Fibroblast of skin of left biceps (primary cell): ENCODE data around the gene AGMO.
"Not testable (repeated sequence)": the region's sequence is repeated elsewhere in the genome, so short reads cannot be mapped to it uniquely, and the experiment has no call there.

ENCODE experiments used
- DNase-seq, 2 experiments: peaks; one replicate each; pipeline ENCODE4 v3.0.0-alpha.2; 2013; ENCODE audit warnings: low read depth in 2 of 2

Gene AGMO

DNA sequence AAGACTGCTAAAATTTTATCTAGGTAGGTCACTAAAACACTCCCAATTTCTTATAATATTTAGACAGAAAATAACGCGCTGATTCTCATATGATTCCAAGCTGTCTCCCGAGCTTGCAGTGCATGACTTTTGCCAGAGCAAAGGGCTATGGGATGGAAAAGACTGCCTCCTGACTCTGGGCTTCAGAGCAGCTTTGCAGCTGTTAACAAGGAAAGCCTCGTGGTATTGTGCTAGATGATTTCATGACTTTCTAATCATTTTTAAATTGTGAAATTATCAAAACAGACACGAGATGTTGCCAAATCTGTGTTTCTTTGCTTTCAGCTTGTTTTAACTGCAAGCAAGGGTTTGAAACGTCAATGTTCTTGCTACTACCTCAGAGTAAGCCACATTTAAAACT lies 238.3 kb downstream of the AGMO start:
- DNase-seq, result no peak

DNA sequence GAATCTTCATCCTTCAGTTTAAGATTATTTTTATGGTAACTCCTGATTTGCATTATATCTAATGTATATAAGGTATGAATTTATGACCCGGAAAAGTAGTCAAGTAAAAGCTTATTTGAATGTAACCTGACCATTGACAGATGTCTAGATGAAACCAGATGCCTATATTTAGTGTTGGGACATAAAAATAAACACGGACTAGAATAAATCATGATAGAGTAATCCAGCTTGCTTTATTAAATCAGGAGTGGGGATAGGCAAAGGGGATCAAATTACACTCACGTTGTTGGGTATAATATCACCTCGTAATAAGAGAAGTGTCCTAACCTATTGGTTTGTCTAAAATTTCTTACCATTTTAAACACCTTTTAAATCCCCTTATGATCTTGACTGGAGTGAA lies 244.6 kb downstream of the AGMO start:
- no peak for DNase-seq

DNA sequence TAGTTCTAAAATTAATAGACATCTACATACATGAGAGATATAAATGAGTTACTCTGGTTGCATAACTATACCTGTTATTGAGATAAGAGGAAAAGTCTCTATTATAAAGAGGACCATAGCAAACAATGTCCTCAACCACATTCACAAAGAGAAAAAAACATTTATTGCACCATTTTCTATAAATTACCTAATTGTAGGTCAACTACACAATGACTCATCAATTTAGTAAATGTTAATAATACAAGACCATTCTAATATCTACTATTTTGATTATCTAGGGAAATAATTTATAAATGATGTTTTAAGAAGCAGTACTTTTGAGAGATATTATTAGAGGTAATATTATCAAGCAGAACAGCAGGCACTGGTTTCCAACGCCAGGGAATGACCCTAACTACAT lies 246.1 kb downstream of the AGMO start:
- DNase-seq, result no peak

GRCh38 chr7:15314922-15315321 lies 246.9 kb downstream of the AGMO start:
- no peak for DNase-seq

DNA sequence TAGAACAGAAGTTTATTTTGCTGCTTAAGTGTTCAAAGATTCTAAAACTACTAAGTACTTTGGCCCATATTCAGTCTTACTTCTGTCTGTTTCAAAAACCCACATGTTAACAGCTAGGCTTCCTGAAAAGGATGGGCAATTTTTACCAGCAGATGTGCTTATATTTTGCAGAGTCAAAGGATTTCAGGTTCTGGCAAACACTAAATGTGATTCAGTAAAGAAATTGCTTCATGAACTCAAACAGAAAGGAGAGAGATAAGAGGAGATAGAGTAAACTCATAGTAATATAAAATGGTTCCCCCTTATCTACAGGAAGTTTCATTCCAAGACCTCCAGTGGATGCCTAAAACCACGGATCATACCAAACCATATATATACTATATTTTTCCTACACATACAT lies 248.5 kb downstream of the AGMO start:
- DNase-seq, result no peak

GRCh38 chr7:15309872-15310271 lies 251.9 kb downstream of the AGMO start:
- peak; percentile 58 to 63 for DNase-seq

DNA sequence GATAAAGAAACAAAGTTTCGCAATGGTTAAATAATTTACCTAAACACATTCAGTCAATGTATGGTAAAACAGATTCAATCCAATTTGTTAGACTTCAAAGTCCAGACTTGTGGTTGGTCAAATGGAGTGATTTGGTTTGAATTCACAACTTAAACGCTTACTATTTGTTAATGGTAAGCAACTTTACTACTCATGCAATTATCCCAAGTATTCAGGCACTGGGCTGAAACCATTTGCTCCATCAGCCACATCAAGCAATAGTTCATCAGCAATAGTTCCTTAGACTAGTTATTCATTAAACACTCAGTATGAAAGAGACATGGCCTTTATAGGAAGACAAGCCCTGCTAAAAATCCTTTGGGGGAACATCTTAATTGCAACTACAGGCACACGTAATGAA lies 253.0 kb downstream of the AGMO start:
- no peak for DNase-seq

- DNase-seq, result no peak
Observed at GRCh38 chr7:15306296-15306695, 255.5 kb downstream of the AGMO start.

DNA sequence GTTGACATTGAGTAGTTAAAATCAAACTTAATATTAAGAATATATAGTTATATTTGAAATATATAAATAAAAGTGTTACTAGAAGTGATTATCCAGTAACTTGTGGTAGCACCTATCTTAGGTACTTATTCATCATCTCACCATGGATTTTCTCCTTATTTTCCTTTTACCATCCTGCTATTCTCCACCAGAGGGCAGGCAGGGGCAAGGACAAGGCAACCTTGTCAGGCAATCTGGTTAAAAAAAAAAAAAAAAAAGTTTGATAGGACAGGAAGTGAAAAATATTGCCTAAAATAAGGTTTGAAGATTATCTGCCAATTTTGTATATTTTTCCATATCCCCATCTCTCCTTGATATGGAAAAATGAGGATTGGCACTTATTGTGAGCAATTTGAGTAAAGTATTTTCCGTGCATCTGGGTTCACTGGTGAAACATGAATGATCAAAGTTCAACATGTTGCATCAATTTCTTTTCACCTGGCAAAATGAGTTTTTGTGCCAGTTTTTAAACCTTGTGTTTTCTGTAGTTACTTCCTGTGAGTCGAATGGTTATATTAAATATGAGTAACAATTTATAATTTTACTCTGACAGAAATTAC lies 256.7 kb downstream of the AGMO start:
- peak in 1 of 2 experiments; percentile 26 for DNase-seq

DNA sequence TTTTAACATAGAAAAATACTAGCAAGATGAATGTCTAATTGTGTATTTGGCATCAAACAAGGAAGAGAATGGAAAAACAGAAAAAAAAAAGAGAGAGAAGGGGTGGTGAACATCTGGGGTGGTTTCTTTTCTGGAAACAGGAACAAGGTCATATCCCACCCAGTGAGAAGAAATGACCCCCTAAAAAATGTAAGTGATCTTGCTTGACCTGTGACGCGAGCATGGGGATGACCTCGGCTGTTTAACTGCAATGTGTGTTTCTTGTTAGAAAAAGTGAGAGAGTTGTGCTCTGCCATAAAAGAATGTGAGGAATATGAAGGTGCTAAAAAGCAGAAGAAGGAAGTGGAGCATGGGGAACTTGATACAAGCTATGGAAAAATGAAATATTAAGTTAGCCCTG lies 258.5 kb downstream of the AGMO start:
- no peak for DNase-seq

DNA sequence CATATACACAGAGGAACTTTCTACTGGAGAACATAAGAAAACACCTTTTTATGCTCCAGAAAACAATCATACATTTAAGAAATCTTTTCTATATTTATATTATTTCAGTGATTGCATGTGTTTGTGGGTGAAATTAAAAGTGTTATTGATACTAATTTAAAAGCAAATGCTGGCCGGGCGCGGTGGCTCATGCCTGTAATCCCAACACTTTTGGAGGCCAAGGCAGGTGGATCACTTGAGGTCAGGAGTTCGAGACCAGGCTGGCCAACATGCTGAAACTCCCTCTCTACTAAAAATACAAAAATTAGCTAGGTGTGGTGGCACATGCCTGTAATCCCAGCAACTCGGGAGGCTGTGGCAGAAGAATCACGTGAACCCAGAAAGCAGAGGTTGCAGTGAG lies 260.8 kb downstream of the AGMO start:
- not testable (repeated sequence) for DNase-seq

- no peak for DNase-seq
Observed at GRCh38 chr7:15292138-15292537, 269.7 kb downstream of the AGMO start.

GRCh38 chr7:15291699-15292098 lies 270.1 kb downstream of the AGMO start:
- no peak for DNase-seq

DNA sequence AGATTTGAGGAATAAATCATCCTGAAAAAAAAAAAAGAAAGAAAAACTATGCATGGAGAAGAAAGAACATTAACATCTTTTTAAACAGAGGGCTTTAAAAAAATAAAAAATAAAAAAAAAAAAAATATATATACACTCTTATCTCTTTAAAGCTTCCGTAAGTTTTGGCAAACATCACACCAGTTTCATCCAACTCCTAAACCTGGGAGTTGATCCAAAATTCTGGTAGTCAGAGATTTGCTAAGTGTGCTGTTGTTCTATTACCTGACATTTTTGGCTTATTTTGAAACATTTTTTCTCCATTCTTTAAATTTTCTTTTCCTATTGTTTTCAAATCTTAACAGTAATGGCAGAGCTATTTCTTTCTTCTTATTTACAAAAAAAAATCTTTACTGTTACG lies 273.1 kb downstream of the AGMO start:
- peak in 1 of 2 experiments; percentile 10 for DNase-seq

DNA sequence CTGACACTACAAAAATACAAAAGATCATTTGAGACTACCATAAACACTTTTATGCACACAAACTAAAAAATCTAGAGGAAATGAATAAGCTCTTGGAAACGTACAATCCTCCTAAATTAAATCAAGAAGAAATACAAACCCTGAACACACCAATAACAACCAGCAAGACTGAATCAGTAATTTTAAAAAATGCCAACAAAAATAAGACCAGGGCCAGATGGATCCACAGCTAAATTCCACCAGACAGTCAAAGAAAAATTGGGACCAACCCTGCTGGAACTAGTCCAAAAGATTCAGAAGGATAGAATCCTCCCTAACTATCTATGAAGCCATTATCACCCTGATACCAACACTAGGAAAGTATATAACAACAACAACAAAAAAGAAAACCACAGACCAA lies 277.4 kb downstream of the AGMO start:
- DNase-seq, result no peak

- DNase-seq, result no peak
Observed at GRCh38 chr7:15280078-15280733, 281.6 kb downstream of the AGMO start.

DNA sequence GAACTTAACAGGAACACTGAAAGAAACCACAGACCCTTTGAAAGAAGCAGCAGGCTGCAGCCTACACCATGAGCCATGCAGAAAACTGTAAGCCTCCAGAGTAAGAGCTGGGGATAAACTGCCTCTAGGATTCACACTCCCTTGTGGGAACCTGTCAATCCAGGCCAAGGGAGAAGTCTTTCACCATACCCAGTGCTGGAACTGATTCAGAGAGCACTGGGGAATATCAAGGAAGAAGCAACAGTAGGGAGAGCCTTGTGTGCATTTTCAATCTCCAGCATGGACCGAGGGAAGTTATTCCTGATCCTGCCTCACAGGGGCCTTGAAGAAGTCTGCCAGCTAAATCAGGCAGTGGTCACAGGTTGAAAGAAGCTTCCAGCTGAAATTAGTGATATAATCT lies 282.2 kb downstream of the AGMO start:
- no peak for DNase-seq

GRCh38 chr7:15257689-15258088 lies 304.1 kb downstream of the AGMO start:
- no peak for DNase-seq

DNA sequence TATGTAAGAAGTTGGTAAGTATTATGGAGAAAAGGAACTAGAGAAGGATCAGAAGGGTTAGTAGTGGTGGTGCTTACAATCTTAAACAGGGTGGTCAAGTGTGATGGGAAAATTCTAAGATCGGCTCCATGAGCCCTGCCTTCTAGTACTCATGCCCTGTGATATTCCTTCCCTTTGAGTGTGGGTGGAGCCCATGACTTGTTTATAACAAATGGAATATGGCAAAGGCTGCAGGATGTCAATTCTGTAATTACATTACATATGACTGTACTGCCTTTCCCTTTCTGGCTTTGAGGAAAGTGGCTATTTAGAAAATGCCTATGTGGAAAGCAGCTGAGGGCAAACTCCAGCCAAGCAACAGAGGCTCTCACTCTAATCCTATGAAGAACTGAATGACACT lies 309.6 kb downstream of the AGMO start:
- DNase-seq, result no peak

DNA sequence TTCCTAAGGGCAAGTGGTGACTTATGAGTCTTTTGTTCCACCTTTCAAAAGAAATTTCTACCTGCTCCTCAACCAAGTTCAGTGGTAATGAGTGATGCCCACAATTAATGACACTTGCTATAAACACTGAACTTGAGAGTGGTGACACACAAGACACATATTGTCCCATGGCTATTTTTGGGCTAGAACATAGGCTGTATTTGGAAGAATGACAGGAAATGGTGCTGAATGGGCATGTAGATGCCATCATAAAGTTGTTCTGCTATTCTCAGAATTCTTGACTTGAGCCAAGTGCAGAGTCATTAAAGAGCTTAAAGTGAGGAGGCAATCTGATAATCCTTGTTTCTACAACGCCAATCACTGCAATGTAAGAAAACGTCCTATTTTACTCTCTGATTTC lies 313.3 kb downstream of the AGMO start:
- DNase-seq, result no peak

- DNase-seq, result no peak
Observed at GRCh38 chr7:15245831-15246230, 316.0 kb downstream of the AGMO start.

DNA sequence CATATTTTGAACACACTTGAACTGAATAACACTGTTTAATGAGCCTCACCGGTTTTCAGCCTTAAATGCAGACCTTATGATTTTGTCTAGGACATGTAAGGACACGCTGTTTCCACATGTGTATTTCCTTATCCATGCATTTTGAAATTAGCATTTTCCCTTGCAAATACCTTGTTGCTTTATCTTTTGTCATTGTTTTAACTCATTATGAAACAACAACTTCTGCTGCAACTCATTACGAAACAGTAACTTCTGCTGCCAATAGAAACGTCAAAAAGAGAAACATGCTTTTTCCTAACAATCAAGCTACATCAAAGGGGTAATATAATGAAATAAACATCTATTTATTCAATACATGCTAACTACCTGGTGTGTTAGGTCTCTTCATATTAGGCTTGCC lies 322.0 kb downstream of the AGMO start:
- DNase-seq, result no peak

GRCh38 chr7:15236952-15237351 lies 324.9 kb downstream of the AGMO start:
- DNase-seq, result no peak

GRCh38 chr7:15234431-15234830 lies 327.4 kb downstream of the AGMO start:
- no peak for DNase-seq
